PC-3 (cell line): ENCODE results near the gene HGS. TPM values are rescaled to one million over a fixed set of nuclear protein-coding genes. Genes with fewer than 3 reads are reported as not detected.
A peak's percentile ranks its signal among the peaks of the same experiment; 100 is the strongest.

Experiments
- ATAC-seq: fragments of 200-7000 bp; cut with Tn5 transposase; 2 replicates; pipeline ENCODE4 v1.9.1; 2020; ENCODE audit warnings: mild to moderate bottlenecking, moderate library complexity
- BruUV-seq: library from RNA; stranded (reverse); fragments of 400-500 nt; replicated peaks from 2 replicates; lab custom pipeline; 2021; lab: Mats Ljungman, UMichigan
- CTCF ChIA-PET: fragments of 300-600 bp; sonication (Branson Sonifier 250); formaldehyde crosslinking; loops from one replicate; lab custom pipeline; 2022; ENCODE audit warnings: antibody characterized with exemption; lab: Charles Lee
- POLR2A ChIA-PET: fragments of 300-600 bp; sonication (Branson Sonifier 250); formaldehyde crosslinking; loops from one replicate; lab custom pipeline; 2022; ENCODE audit warnings: antibody characterized with exemption; ENCODE audit not compliant: unreplicated experiment; lab: Charles Lee
- DNase-seq: peaks from one replicate; pipeline ENCODE4 v3.0.0-alpha.2; 2015
- H2AFZ ChIP-seq: fragments of 300-600 bp; sonication (generic); 2 replicates; pipeline ENCODE4 v1.6.0; 2016; ENCODE audit warnings: antibody characterized with exemption, low read length
- H3F3A ChIP-seq: fragments of 300-600 bp; sonication (generic); one replicate; pipeline ENCODE4 v1.6.0; 2017; ENCODE audit warnings: antibody characterized with exemption, low read length, control low read depth, mild to moderate bottlenecking; ENCODE audit not compliant: unreplicated experiment
- H3K27ac ChIP-seq: fragments of 300-600 bp; sonication (generic); 2 replicates; pipeline ENCODE4 v1.5.1; 2016; ENCODE audit warnings: mild to moderate bottlenecking, low read length
- H3K27me3 ChIP-seq: fragments of 300-600 bp; sonication (generic); 2 replicates; pipeline ENCODE4 v1.6.1; 2016; ENCODE audit warnings: low read length, mixed read lengths
- H3K36me3 ChIP-seq: fragments of 300-600 bp; sonication (generic); 2 replicates; pipeline ENCODE4 v1.6.1; 2016; ENCODE audit warnings: low read depth, mixed run types, low read length, mixed read lengths
- H3K4me1 ChIP-seq: fragments of 300-600 bp; sonication (generic); 2 replicates; pipeline ENCODE4 v1.5.1; 2016; ENCODE audit warnings: low read length; ENCODE audit not compliant: insufficient read depth
- H3K4me2 ChIP-seq: fragments of 300-600 bp; sonication (generic); 2 replicates; pipeline ENCODE4 v1.6.0; 2016; ENCODE audit warnings: low read length
- H3K4me3 ChIP-seq: fragments of 300-600 bp; sonication (generic); 2 replicates; pipeline ENCODE4 v1.5.1; 2016; ENCODE audit warnings: mild to moderate bottlenecking, low read length, mixed read lengths
- H3K79me2 ChIP-seq: fragments of 300-600 bp; sonication (generic); 2 replicates; pipeline ENCODE4 v1.6.1; 2017; ENCODE audit warnings: low read length, mixed read lengths
- H3K9ac ChIP-seq: fragments of 300-600 bp; sonication (generic); 2 replicates; pipeline ENCODE4 v1.6.0; 2016; ENCODE audit warnings: mild to moderate bottlenecking, low read length
- H3K9me2 ChIP-seq: fragments of 300-600 bp; sonication (generic); replicated peaks from 2 replicates; pipeline ENCODE4 v1.6.1; 2016; ENCODE audit warnings: mixed run types, low read length, mixed read lengths
- H3K9me3 ChIP-seq: fragments of 300-600 bp; sonication (generic); 2 replicates; pipeline ENCODE4 v1.6.1; 2016; ENCODE audit warnings: low read length, mixed read lengths
- H4K20me1 ChIP-seq: fragments of 300-600 bp; sonication (generic); 2 replicates; pipeline ENCODE4 v1.6.1; 2016; ENCODE audit warnings: low read length, mixed read lengths
- CTCF ChIP-seq: fragments of 300-600 bp; sonication (generic); conservative IDR thresholded peaks from 2 replicates; pipeline ENCODE4 v1.5.1; 2017; ENCODE audit warnings: antibody characterized with exemption, low read depth, mild to moderate bottlenecking, low read length
- EZH2 ChIP-seq: fragments of 300-600 bp; sonication (generic); IDR thresholded peaks from one replicate; pipeline ENCODE4 v1.6.1; 2017; ENCODE audit warnings: antibody characterized with exemption, mild to moderate bottlenecking, low read length; ENCODE audit not compliant: unreplicated experiment
- EZH2phosphoT487 ChIP-seq: fragments of 300-600 bp; sonication (generic); IDR thresholded peaks from 2 replicates; pipeline ENCODE4 v1.6.1; 2018; ENCODE audit warnings: mild to moderate bottlenecking, antibody characterized with exemption, low read length, borderline replicate concordance
- intact Hi-C: fragments of 100-400 bp; cut with micrococcal nuclease; formaldehyde crosslinking; loops from 2 replicates; pipeline ENCODE4 v1.9.0; 2023
- total RNA-seq: library from RNA; depleted of rRNA; stranded (reverse); fragments of >200 nt; gene quantifications from 2 replicates; pipeline ENCODE4 v1.2.3, GENCODE V29; 2014

HGS gene
- total RNA-seq, 1 experiment from 2014 or later = 177 TPM

- H3K79me2 ChIP-seq = peaks cover 56% of the 10 kb centered on the region
- peak within 1 kb of the TSS; percentile 98 for H3K9ac ChIP-seq
- TF ChIP-seq CTCF = no peak
- no peak for TF ChIP-seq EZH2phosphoT487
- no peak for TF ChIP-seq EZH2
- ChIA-PET CTCF (no interaction called here), POLR2A (interaction anchor here (0.5 to 0.6 kb wide), 2 partner anchors 36 to 95 kb away, joined by 3 to 4 read pairs; partner anchors contain the start of gene MRPL12)
- peaks cover 35% of the 10 kb centered on the region for H3K4me1 ChIP-seq
- H4K20me1 ChIP-seq = no peaks in the 10 kb centered on the region
- ATAC-seq (peak; percentile 98), DNase-seq (peak; percentile 97)
- H3K9me3 ChIP-seq = no peaks in the 10 kb centered on the region
- H3K36me3 ChIP-seq = peaks cover 20% of the 10 kb centered on the region
- H3K4me3 ChIP-seq = peak within 1 kb of the TSS; percentile 93
- BruUV-seq = no TSS peak
- H3F3A ChIP-seq = no peaks in the 10 kb centered on the region
- intact Hi-C loops = loop anchor here (2.0 kb wide), 1 partner anchor 30 kb away; the partner anchor contains the start of genes NPLOC4 and TSPAN10
- H3K9me2 ChIP-seq = no peaks in the 10 kb centered on the region
- peak within 1 kb of the TSS; percentile 71 for H2AFZ ChIP-seq
- peak within 1 kb of the TSS; percentile 69 for H3K27ac ChIP-seq
- peak within 1 kb of the TSS; percentile 100 for H3K4me2 ChIP-seq
- no peaks in the 10 kb centered on the region for H3K27me3 ChIP-seq
These were observed 17.2 kb upstream of the HGS start, which contains the start of the genes CCDC137 and OXLD1 for GRCh38 chr17:81666342-81667191. TSS of gene CCDC137 (plus strand) at chr17:81666737. CDS start at chr17:81666767, 30 bp downstream. TSS of gene OXLD1 (minus strand) at chr17:81666605. CDS start at chr17:81666577, 28 bp downstream.

- H3K27ac ChIP-seq = no peak overlapping the region
- no peaks in the 10 kb centered on the region for H3K9me2 ChIP-seq
- POLR2A ChIA-PET = interaction anchor here (0.5 to 0.6 kb wide), 2 partner anchors 17 to 166 kb away, joined by 3 to 4 read pairs; no protein-coding TSS in a partner anchor
- peak overlapping the region; percentile 100 for H3K4me2 ChIP-seq
- H3K36me3 ChIP-seq = peaks cover 32% of the 10 kb centered on the region
- H3K9me3 ChIP-seq = no peaks in the 10 kb centered on the region
- H3K4me1 ChIP-seq = peaks cover 35% of the 10 kb centered on the region
- H3F3A ChIP-seq = no peaks in the 10 kb centered on the region
- TSS peak; percentile 42 for BruUV-seq
- H3K27me3 ChIP-seq = no peaks in the 10 kb centered on the region
- peaks cover 56% of the 10 kb centered on the region for H3K79me2 ChIP-seq
- DNase-seq (peak; percentile 50), ATAC-seq (peak; percentile 13)
- intact Hi-C loops = loop anchor here (2.0 kb wide), 1 partner anchor 31 kb away; the partner anchor contains the start of genes NPLOC4 and TSPAN10
- H3K4me3 ChIP-seq = peak overlapping the region; percentile 93
- no peak overlapping the region for H2AFZ ChIP-seq
- no peaks in the 10 kb centered on the region for H4K20me1 ChIP-seq
- CTCF ChIA-PET = interaction anchor here (0.6 to 1.0 kb wide), 2 partner anchors 31 to 98 kb away, joined by 3 to 7 read pairs; partner anchors contain the start of genes NPLOC4 and TSPAN10
- H3K9ac ChIP-seq = peak overlapping the region; percentile 98
- peak; percentile 81 for TF ChIP-seq CTCF
- no peak for TF ChIP-seq EZH2
These were observed 16.1 kb upstream of the HGS start for GRCh38 chr17:81667754-81668153.
